K562 treated with DMSO at 1 percent for 48 hours (cell line): ENCODE results near the gene LRP4. TPM values are rescaled to one million over a fixed set of nuclear protein-coding genes. Genes with fewer than 3 reads are reported as not detected.

Experiments used
- total RNA-seq: library from RNA; unstranded; fragments of 300-600 nt; gene quantifications from 2 replicates; pipeline ENCODE4 v1.2.3, GENCODE V29; 2022; ENCODE audit warnings: low replicate concordance; ENCODE audit errors: extremely low read depth

Gene LRP4
- not detected in 2 replicates for total RNA-seq

GRCh38 chr11:46918083-46918787 is at the start of gene LRP4:
Gene LRP4 (minus strand): TSS chr11:46918550. CDS start chr11:46918379, 171 bp downstream.

GRCh38 chr11:46936138-46937110 is 18.1 kb upstream of the LRP4 start, which contains the start of gene CSTPP1:
Gene CSTPP1 (plus strand): TSS chr11:46936761. CDS start chr11:46936806, 45 bp downstream.

GRCh38 chr11:46845740-46846509 is 72.4 kb downstream of the LRP4 start, which contains the start of gene CKAP5:
Gene CKAP5 (minus strand): TSS chr11:46846280. CDS start chr11:46821231, 25,049 bp downstream.

Other genes starting within 250 kb of the LRP4 start
- not detected in 2 replicates for gene ARHGAP1, start 217.9 kb downstream of the LRP4 start, total RNA-seq
- not detected in 2 replicates for gene ZNF408, start 217.5 kb downstream of the LRP4 start, total RNA-seq
- gene F2, start 199.3 kb downstream of the LRP4 start, total RNA-seq: not detected in 2 replicates
- 109 TPM in 1 of 2 replicates, not detected in the other for gene CKAP5, start 72.3 kb downstream of the LRP4 start, total RNA-seq
- not detected in 2 replicates for gene CSTPP1, start 18.2 kb upstream of the LRP4 start, total RNA-seq